ENCODE results near the gene DNAH6. TPM values are rescaled to one million over a fixed set of nuclear protein-coding genes. Genes with fewer than 3 reads are reported as not detected.

DNAH6 gene
- total RNA-seq, 1 experiment from 2014 or later = 0.39 TPM

DNA sequence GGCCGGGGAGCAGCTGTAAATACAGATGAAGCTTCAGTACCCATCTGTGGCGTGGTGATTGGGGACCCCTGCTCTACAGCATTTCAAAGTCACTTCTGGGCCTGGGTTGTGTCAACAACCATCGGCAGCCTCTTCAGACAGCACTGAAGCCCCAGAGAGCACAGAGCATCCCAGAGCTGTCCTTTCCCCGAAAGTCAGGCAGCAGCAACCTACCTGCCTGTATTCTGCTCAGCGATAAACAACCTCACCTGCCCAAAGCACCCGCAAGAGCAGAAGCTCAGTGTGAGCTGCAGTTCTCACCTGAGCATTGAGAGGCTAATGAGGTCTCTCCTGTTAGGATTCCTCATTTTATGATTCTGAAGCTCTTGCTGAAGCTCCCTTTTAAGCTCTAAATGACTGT is 345.2 kb downstream of the DNAH6 start:
- Mint-ChIP-seq H3K9me3 (no peaks in the 10 kb centered on the region), H3K4me1 (peaks cover 17% of the 10 kb centered on the region), H3K27ac (peak overlapping the region; percentile 39; the same call in 1 of the 2 replicates), H3K36me3 (no peaks in the 10 kb centered on the region), H3K4me3 (no peak overlapping the region), H3K27me3 (ENCODE audit: low read depth) (peaks cover 19% of the 10 kb centered on the region)
- DNase-seq (ENCODE audit: low spot score) (no peak), ATAC-seq (peak; percentile 34; the same call in 1 of the 2 replicates)
- ChIA-PET POLR2A (interaction anchor here (1.2 kb wide), 1 partner anchor 19 kb away, joined by 3 read pairs; the partner anchor contains the start of gene TRABD2A), CTCF (interaction anchor here (0.9 to 3.3 kb wide), 6 partner anchors 9 to 120 kb away, joined by 3 to 18 read pairs (median 10); no protein-coding TSS in a partner anchor)
- TF ChIP-seq, protein P1, sequence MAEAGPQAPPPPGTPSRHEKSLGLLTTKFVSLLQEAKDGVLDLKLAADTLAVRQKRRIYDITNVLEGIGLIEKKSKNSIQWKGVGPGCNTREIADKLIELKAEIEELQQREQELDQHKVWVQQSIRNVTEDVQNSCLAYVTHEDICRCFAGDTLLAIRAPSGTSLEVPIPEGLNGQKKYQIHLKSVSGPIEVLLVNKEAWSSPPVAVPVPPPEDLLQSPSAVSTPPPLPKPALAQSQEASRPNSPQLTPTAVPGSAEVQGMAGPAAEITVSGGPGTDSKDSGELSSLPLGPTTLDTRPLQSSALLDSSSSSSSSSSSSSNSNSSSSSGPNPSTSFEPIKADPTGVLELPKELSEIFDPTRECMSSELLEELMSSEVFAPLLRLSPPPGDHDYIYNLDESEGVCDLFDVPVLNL (CRISPR knock-in tag; IDR thresholded peaks at IDR 0.05; ENCODE audit: borderline replicate concordance, low read depth) = no peak
- TF ChIP-seq, protein P2, sequence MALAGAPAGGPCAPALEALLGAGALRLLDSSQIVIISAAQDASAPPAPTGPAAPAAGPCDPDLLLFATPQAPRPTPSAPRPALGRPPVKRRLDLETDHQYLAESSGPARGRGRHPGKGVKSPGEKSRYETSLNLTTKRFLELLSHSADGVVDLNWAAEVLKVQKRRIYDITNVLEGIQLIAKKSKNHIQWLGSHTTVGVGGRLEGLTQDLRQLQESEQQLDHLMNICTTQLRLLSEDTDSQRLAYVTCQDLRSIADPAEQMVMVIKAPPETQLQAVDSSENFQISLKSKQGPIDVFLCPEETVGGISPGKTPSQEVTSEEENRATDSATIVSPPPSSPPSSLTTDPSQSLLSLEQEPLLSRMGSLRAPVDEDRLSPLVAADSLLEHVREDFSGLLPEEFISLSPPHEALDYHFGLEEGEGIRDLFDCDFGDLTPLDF (CRISPR knock-in tag; IDR thresholded peaks at IDR 0.05) = no peak
- TF ChIP-seq ELF4 (CRISPR knock-in tag; IDR thresholded peaks at IDR 0.05; ENCODE audit: low read depth) = no peak
- TF ChIP-seq, protein P3, sequence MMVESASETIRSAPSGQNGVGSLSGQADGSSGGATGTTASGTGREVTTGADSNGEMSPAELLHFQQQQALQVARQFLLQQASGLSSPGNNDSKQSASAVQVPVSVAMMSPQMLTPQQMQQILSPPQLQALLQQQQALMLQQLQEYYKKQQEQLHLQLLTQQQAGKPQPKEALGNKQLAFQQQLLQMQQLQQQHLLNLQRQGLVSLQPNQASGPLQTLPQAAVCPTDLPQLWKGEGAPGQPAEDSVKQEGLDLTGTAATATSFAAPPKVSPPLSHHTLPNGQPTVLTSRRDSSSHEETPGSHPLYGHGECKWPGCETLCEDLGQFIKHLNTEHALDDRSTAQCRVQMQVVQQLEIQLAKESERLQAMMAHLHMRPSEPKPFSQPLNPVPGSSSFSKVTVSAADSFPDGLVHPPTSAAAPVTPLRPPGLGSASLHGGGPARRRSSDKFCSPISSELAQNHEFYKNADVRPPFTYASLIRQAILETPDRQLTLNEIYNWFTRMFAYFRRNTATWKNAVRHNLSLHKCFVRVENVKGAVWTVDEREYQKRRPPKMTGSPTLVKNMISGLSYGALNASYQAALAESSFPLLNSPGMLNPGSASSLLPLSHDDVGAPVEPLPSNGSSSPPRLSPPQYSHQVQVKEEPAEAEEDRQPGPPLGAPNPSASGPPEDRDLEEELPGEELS (CRISPR knock-in tag; IDR thresholded peaks at IDR 0.05) = no peak
- TF ChIP-seq ATF1 (CRISPR knock-in tag; IDR thresholded peaks at IDR 0.05) = no peak
- TF ChIP-seq MYBL2 (CRISPR knock-in tag; IDR thresholded peaks at IDR 0.05) = no peak
- no peak for TF ChIP-seq GRHL2 (CRISPR knock-in tag; IDR thresholded peaks at IDR 0.05; ENCODE audit: insufficient replicate concordance, severe bottlenecking)
- TF ChIP-seq, protein P4, sequence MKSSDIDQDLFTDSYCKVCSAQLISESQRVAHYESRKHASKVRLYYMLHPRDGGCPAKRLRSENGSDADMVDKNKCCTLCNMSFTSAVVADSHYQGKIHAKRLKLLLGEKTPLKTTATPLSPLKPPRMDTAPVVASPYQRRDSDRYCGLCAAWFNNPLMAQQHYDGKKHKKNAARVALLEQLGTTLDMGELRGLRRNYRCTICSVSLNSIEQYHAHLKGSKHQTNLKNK (CRISPR knock-in tag; IDR thresholded peaks at IDR 0.05) = no peak
- no peak for TF ChIP-seq OVOL2 (CRISPR knock-in tag; IDR thresholded peaks at IDR 0.05; ENCODE audit: borderline replicate concordance)
- TF ChIP-seq, protein P5, sequence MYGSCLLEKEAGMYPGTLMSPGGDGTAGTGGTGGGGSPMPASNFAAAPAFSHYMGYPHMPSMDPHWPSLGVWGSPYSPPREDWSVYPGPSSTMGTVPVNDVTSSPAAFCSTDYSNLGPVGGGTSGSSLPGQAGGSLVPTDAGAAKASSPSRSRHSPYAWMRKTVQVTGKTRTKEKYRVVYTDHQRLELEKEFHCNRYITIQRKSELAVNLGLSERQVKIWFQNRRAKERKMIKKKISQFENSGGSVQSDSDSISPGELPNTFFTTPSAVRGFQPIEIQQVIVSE (CRISPR knock-in tag; IDR thresholded peaks at IDR 0.05; ENCODE audit: borderline replicate concordance) = no peak
- no peak for TF ChIP-seq TEAD1 (CRISPR knock-in tag; IDR thresholded peaks at IDR 0.05)
- TF ChIP-seq ZBTB21 (CRISPR knock-in tag; IDR thresholded peaks at IDR 0.05; ENCODE audit: borderline replicate concordance) = no peak
- no peak for TF ChIP-seq GTF2I (CRISPR knock-in tag; conservative IDR thresholded peaks at IDR 0.05)
- TF ChIP-seq CBFB (CRISPR knock-in tag; IDR thresholded peaks at IDR 0.05; ENCODE audit: low read depth) = no peak
- TF ChIP-seq, protein P6, sequence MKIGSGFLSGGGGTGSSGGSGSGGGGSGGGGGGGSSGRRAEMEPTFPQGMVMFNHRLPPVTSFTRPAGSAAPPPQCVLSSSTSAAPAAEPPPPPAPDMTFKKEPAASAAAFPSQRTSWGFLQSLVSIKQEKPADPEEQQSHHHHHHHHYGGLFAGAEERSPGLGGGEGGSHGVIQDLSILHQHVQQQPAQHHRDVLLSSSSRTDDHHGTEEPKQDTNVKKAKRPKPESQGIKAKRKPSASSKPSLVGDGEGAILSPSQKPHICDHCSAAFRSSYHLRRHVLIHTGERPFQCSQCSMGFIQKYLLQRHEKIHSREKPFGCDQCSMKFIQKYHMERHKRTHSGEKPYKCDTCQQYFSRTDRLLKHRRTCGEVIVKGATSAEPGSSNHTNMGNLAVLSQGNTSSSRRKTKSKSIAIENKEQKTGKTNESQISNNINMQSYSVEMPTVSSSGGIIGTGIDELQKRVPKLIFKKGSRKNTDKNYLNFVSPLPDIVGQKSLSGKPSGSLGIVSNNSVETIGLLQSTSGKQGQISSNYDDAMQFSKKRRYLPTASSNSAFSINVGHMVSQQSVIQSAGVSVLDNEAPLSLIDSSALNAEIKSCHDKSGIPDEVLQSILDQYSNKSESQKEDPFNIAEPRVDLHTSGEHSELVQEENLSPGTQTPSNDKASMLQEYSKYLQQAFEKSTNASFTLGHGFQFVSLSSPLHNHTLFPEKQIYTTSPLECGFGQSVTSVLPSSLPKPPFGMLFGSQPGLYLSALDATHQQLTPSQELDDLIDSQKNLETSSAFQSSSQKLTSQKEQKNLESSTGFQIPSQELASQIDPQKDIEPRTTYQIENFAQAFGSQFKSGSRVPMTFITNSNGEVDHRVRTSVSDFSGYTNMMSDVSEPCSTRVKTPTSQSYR (CRISPR knock-in tag; IDR thresholded peaks at IDR 0.05) = no peak

DNA sequence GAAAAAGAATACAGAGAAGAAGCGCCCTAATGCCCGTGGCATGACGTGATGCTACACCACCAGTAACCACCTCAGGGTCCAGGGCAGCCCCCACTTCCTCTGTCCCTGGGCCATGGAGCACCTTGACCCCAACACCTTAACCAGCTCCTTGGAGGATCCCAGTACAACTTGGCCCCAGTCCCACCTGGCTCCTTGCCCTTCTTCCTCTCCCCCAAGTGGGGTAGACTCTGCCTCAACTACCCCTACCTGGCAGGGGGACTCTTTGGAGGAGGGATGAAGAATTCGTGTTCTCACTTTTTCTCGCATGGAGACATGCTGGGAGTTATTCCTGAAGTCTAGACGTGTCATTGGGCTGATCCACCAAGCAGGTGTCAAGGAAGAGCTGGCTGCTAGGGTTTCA is 345.7 kb downstream of the DNAH6 start:
- POLR2A ChIA-PET = interaction anchor here (1.2 kb wide), 1 partner anchor 19 kb away, joined by 3 read pairs; the partner anchor contains the start of gene TRABD2A
- no peak for TF ChIP-seq PRRX2 (CRISPR knock-in tag; IDR thresholded peaks at IDR 0.05)
- TF ChIP-seq, protein P7, sequence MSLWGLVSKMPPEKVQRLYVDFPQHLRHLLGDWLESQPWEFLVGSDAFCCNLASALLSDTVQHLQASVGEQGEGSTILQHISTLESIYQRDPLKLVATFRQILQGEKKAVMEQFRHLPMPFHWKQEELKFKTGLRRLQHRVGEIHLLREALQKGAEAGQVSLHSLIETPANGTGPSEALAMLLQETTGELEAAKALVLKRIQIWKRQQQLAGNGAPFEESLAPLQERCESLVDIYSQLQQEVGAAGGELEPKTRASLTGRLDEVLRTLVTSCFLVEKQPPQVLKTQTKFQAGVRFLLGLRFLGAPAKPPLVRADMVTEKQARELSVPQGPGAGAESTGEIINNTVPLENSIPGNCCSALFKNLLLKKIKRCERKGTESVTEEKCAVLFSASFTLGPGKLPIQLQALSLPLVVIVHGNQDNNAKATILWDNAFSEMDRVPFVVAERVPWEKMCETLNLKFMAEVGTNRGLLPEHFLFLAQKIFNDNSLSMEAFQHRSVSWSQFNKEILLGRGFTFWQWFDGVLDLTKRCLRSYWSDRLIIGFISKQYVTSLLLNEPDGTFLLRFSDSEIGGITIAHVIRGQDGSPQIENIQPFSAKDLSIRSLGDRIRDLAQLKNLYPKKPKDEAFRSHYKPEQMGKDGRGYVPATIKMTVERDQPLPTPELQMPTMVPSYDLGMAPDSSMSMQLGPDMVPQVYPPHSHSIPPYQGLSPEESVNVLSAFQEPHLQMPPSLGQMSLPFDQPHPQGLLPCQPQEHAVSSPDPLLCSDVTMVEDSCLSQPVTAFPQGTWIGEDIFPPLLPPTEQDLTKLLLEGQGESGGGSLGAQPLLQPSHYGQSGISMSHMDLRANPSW (CRISPR knock-in tag; conservative IDR thresholded peaks at IDR 0.05; ENCODE audit: low read depth) = no peak
- TF ChIP-seq, protein P6 (CRISPR knock-in tag; IDR thresholded peaks at IDR 0.05) = 0 out of 2 replicates have a peak, but pooled peaks have one; percentile 18
- H3K4me3 Mint-ChIP-seq = no peak overlapping the region

More for the DNA sequence above, 345.7 kb downstream of the DNAH6 start:
- Mint-ChIP-seq H3K27ac (no peak overlapping the region; the same call in 1 of the 2 replicates), H3K36me3 (no peaks in the 10 kb centered on the region), H3K4me1 (peaks cover 14% of the 10 kb centered on the region), H3K27me3 (ENCODE audit: low read depth) (peaks cover 14% of the 10 kb centered on the region), H3K9me3 (no peaks in the 10 kb centered on the region)
- DNase-seq (ENCODE audit: low spot score) = no peak
- ATAC-seq = no peak
- CTCF ChIA-PET = interaction anchor here (0.6 to 3.3 kb wide), 7 partner anchors 8 to 121 kb away, joined by 3 to 18 read pairs (median 7); no protein-coding TSS in a partner anchor

All from WTC11 (cell line).